NCI-H748 treated with DMSO at 0.1 percent for 48 hours (cell line): ENCODE data around the gene ZNF618.

ENCODE experiments used
- DNase-seq: peaks from one replicate; lab custom pipeline; 2025; lab: John Stamatoyannopoulos, UW

ZNF618 gene

GRCh38 chr9:113912816-113913215 lies 36.7 kb downstream of the ZNF618 start:
- DNase-seq = no peak

- DNase-seq = no peak
Measured at GRCh38 chr9:113913426-113914195, 37.5 kb downstream of the ZNF618 start.

DNA sequence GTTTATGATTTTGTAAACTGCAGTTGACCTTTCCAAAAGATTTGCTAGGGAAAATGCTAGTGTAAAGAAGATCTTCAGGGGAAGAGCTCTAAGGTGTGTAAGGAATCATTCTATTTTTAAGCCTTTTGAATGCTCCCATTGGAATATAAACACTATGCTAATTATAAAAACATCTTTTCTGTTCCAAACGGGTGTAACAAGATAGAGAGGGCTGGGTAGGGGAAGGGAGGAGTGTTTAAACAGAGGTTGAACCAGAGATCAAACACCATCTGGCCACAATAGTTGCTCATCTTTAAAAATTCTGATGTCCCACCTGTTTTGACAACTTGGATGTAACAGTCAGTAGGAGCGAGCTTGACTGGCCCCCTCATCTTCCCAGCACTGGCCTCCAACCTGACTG lies 38.4 kb downstream of the ZNF618 start:
- DNase-seq = no peak

DNA sequence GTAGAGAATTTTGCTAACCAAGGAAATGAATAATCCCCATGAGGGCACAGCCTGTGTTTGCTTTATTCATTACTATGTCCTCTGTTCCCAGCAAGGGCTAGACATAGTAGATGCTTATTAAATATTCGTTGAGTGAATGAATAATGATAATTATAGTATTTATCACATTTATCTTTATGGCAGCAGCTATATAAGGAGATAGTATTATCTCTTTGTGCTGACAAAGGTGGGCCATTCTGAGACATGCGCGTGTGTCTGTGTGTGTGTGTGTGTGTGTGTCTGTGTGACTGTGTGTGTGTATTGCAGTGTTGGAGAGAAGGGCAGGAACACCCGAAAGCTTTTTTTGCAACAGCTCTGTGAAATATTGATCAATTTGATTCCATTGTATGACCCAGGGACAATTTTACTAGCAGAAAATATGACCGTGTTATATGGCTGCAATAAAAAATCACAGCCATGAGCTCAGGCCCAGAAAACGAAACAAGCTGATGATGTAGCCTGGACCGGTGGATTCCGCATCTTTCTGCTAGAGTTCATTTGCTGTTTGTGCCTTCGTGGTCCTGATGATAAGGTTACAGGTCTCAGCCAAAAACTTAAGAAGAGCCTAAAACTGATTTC lies 39.8 kb downstream of the ZNF618 start:
- no peak for DNase-seq

DNA sequence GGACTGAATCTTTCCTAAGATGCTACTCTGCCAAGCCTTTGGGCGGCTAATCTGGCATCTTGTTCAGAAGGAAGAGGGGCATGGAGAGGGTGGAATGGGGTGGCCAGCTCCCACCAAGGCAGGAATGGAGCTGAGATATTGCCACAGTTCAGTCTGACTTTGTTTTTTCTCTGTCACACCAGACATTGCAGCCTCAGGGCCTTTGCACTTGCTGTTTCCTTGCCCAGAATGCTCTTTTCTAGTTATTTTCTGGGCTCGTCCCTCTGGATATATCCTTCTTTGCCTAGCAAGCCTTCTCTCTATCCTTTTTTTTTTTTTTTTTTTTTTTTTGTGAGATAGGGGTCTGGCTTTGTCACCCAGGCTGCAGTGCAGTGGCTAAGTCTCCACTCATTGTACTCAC lies 40.8 kb downstream of the ZNF618 start:
- no peak for DNase-seq

- DNase-seq = no peak
Measured at GRCh38 chr9:113918697-113919350, 42.7 kb downstream of the ZNF618 start.

- DNase-seq = no peak
Measured at GRCh38 chr9:113919382-113919781, 43.3 kb downstream of the ZNF618 start.

GRCh38 chr9:113919871-113920270 lies 43.8 kb downstream of the ZNF618 start:
- no peak for DNase-seq

DNA sequence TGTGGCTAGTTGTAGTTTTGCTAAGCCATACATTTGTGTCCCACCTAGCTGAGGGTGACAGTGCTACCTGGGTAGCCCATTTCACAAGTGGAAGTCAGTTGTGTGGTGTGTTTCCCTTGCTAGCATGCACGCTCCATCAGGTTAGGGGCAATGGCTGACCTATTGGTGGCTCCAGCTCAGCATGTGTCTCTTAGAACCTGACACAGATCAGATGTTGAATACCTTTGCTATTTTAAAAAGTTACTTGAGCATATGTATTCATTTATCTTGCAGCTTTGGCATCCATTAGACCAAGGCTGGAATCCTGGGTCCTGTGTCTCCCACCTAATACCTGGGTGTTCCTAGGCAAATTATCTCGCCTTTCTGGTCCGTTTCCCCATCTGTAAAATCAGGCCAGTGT lies 44.8 kb downstream of the ZNF618 start:
- DNase-seq = no peak

DNA sequence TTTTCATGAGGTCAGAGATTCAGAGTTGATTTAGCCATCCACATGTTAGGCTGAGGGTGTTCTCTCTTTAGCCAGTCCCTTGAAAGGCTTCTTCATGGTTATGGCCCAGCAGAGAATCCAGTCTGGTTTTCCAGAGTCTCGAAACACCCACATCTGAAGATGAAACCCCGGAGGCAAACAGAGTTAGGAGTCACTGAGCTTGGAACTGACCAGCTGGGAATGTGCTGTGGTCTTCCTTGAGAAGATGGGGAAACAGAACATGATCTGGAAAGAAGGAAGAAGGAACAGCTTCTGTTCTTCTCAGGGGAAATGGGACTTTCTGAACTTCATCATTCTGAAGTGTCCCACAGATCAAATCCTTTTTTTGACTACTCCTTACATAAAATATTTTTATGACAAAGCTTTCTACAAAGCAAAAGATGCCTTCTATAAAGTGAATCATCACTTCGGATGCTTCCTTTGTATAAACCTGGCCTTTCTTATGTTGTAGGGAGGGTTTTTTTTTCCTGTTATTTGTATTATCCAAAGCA lies 45.4 kb downstream of the ZNF618 start:
- no peak for DNase-seq

DNA sequence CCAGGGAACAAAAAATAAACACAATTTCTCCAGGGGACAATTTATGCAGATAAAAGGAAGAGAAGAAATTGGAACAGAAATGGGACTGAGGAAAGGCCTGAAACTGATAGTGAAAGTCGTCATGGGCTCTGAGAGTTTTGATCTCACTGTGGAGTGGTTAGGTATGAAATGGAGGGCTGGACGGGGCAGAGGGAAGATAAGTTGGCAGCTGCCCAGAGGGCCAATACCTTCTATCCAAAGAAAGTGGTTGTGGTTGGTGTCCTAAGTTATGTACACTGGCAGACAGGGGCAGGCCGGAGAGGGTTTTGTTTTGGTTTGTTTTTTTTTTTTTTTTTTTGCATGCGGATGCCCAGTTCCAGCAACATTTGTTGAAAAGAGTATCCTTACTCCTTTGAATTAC lies 46.1 kb downstream of the ZNF618 start:
- no peak for DNase-seq

- DNase-seq = no peak
Measured at GRCh38 chr9:113926211-113926610, 50.1 kb downstream of the ZNF618 start.

DNA sequence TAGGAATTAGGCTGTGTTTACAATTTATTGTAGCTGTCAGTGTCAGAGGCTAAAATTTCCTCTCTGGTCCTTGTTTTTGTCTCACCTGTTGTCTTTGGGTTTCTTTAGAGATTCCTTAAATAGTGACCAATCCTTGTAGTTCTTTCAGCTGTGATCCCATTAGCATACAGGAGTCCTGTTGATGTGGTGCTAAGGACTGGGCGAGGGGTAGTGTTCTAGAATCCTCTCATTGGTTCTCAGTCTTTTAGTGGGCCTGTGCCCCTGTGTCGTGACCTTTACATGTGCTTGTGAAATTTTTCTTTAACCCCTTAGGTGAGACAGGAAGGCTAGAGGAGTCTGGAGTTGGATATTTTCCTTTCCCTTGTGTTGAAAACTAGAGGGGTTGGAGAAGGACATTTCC lies 51.2 kb downstream of the ZNF618 start:
- no peak for DNase-seq

DNA sequence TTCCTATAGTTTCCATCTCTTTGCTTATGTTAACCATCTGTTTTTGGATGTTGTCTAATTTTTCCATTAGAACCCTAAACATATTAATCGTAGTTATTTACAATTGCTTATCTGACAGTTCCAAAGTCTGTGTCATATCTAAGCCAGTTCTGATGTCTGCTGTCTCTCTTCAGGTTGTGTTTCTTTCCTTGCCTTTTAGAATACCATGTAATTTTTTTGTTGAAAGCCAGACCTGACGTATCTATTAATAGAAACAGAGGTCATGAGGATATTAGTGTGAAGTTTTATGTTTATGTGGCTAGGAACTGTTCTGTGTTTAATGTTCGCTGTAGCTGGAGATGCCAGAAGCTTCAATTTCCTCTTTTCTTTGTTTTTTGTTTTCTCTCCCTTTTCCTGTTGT lies 52.2 kb downstream of the ZNF618 start:
- DNase-seq = no peak

DNA sequence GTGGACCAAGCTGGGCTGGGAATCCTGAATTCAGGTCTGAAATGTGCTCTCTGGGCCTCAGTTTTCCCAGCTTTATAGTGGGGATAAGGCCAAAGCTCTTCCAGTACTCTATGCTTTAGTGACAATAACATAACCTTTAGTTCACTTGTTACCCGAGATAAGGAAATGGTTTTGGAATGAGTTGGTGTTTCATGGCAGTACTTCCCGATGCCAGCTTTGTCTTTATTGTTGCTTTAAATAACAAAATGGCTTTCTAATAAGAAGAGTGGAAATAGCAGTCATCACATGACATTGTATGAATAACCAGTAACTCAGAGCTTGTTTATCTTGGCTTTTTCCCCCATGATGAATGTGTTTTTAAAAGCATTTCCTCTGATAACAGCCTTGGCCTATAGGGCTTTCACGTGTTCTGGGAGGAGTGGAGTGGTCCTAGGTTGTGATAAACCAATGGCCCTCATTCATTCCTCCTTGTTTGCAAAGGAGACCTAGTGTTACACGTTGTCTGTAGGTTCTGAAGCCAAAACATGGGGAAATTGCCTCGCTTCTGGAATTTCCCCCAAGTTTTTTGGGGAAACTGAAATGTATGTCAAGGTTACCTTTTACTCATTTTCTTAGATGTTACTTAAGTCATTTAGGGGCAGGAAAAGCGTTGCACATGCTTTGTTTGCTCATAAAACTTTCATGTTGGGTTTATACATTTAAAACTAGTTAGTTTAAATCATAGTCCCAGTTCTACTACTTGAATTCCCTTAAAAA lies 53.7 kb downstream of the ZNF618 start:
- no peak for DNase-seq

DNA sequence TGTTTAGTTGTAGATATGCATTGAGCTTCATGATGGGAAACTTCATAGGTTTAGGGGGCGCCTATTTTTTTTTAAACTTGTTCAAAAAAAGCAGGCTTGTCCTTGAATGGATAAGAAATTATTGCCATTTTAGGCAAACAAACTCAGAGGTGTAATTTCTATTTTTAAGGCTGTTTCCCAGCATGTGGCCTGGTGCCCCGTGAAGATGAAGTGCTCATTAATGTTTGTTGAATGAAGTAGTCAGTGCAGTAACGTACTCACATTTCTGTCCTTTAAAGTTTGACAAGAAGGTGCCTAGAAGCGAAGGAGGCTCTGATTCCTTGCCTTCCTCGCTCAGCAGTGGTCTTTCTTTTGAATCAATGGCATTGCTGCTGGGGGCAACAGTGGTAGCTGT lies 54.3 kb downstream of the ZNF618 start:
- no peak for DNase-seq

GRCh38 chr9:113931140-113931539 lies 55.0 kb downstream of the ZNF618 start:
- no peak for DNase-seq

GRCh38 chr9:113931777-113932176 lies 55.7 kb downstream of the ZNF618 start:
- no peak for DNase-seq

GRCh38 chr9:113932906-113933584 lies 56.9 kb downstream of the ZNF618 start:
- no peak for DNase-seq

DNA sequence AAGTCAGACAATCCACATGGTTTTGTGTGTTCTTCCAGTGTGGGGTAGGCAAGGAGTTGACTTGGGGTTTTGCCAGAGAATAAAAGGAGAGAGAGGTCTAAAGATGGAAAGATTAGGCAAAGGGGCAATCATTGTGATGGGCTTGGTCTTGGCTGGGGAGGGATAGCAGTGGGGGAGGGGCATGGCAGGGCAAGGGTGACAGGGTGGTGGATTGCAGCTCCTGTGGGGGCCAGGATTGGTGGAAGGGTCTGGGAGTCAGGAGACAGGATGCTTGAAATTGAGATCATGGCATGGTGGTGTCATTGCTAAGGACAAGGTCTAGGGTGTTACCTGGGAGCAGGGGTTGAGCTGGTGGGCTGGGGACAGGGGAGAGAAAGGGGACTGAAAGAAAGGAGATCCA lies 57.6 kb downstream of the ZNF618 start:
- DNase-seq = no peak

- DNase-seq = no peak
Measured at GRCh38 chr9:113934167-113934828, 58.2 kb downstream of the ZNF618 start.
